Measurements from ENCODE around the gene GRHPR. TPM values are rescaled to one million over a fixed set of nuclear protein-coding genes. Genes with fewer than 3 reads are reported as not detected.

GRHPR gene
- total and polyA plus RNA-seq, 2 of the 4 experiments (the other 2 are of a cell fraction), result 182 to 191 TPM

GRCh38 chr9:37480759-37481158 is 58.3 kb downstream of the GRHPR start:
- no peak for ATAC-seq (ENCODE audit: low read depth)
- H3K9me3 ChIP-seq (ENCODE audit: control insufficient read depth, insufficient read depth, low read length), result no peaks in the 10 kb centered on the region
- TF ChIP-seq RFX5 (IDR thresholded peaks at IDR 0.05; ENCODE audit: low read depth, low read length), result no peak
- no peak for TF ChIP-seq RCOR1 (IDR thresholded peaks at IDR 0.05; ENCODE audit: insufficient replicate concordance, low read length)
- TF ChIP-seq MAZ (IDR thresholded peaks at IDR 0.05; ENCODE audit: borderline replicate concordance, low read depth, low read length), result no peak
- TF ChIP-seq RAD21 (IDR thresholded peaks at IDR 0.05; ENCODE audit: low read length), result no peak
- TF ChIP-seq CHD1 (IDR thresholded peaks at IDR 0.05; ENCODE audit: low read depth, low read length), result no peak
- TF ChIP-seq CTCF (conservative IDR thresholded peaks at IDR 0.05; ENCODE audit: low read depth, low read length), result no peak
- no peak for TF ChIP-seq BHLHE40 (IDR thresholded peaks at IDR 0.05; ENCODE audit: low read depth, low read length)
- TF ChIP-seq, protein P1, sequence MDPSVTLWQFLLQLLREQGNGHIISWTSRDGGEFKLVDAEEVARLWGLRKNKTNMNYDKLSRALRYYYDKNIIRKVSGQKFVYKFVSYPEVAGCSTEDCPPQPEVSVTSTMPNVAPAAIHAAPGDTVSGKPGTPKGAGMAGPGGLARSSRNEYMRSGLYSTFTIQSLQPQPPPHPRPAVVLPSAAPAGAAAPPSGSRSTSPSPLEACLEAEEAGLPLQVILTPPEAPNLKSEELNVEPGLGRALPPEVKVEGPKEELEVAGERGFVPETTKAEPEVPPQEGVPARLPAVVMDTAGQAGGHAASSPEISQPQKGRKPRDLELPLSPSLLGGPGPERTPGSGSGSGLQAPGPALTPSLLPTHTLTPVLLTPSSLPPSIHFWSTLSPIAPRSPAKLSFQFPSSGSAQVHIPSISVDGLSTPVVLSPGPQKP (IDR thresholded peaks at IDR 0.05; ENCODE audit: borderline replicate concordance, low read depth, low read length), result no peak
- TF ChIP-seq POLR2A (IDR thresholded peaks at IDR 0.05; ENCODE audit: low read depth, low read length), result no peak
- no peak for TF ChIP-seq FOS (IDR thresholded peaks at IDR 0.05; ENCODE audit: low read depth, low read length)
- no peak for TF ChIP-seq SMC3 (IDR thresholded peaks at IDR 0.05; ENCODE audit: low read depth, low read length)
- no peak for TF ChIP-seq USF2 (IDR thresholded peaks at IDR 0.05; ENCODE audit: low read depth, low read length)
- no peak for TF ChIP-seq MXI1 (IDR thresholded peaks at IDR 0.05; ENCODE audit: borderline replicate concordance, low read depth, low read length)
- no peak for TF ChIP-seq MAFK (IDR thresholded peaks at IDR 0.05; ENCODE audit: low read depth, low read length)
- no peak for TF ChIP-seq NFE2L2 (IDR thresholded peaks at IDR 0.05; ENCODE audit: low read depth, low read length)
- TF ChIP-seq CEBPB (IDR thresholded peaks at IDR 0.05; ENCODE audit: low read depth, low read length), result no peak
- H3K4me2 ChIP-seq (ENCODE audit: low read depth, low read length), result no peak overlapping the region
- no peak overlapping the region for H2AFZ ChIP-seq (replicated peaks; ENCODE audit: low read length, poor library complexity)
- no peak overlapping the region for H3K27ac ChIP-seq (ENCODE audit: insufficient read depth, low read length)
- dilution Hi-C loops (cut with HindIII; ENCODE audit: low sequenced_read_pairs, unreplicated experiment), result no loop called here
- H3K79me1 ChIP-seq (ENCODE audit: low read depth in 1 of 2, low read length in 2 of 2), result no peaks in the 10 kb centered on the region
- no peak for DNase-seq
- H3K56ac ChIP-seq (ENCODE audit: extremely low read depth, insufficient read depth, low read length), result no peak overlapping the region
- H4K91ac ChIP-seq (ENCODE audit: insufficient read depth, low read depth, low read length), result no peak overlapping the region
- H3K4me3 ChIP-seq (ENCODE audit: insufficient read depth, low read depth, low read length), result no peak overlapping the region
- no peaks in the 10 kb centered on the region for H3K36me3 ChIP-seq (ENCODE audit: control insufficient read depth, insufficient read depth, low read length)
- no peaks in the 10 kb centered on the region for H3K9me1 ChIP-seq (ENCODE audit: insufficient read depth, low read length)
- H4K5ac ChIP-seq (ENCODE audit: low read depth, low read length), result no peak overlapping the region
- ChIA-PET POLR2A (ENCODE audit: unreplicated experiment) (no interaction called here), CTCF (interaction anchor here (0.6 kb wide), 3 partner anchors 332 to 1120 kb away, joined by 3 to 6 read pairs (median 3); no protein-coding TSS in a partner anchor)
- H3K4me1 ChIP-seq (ENCODE audit: control insufficient read depth, insufficient read depth, low read length), result no peaks in the 10 kb centered on the region
- no peak overlapping the region for H3K14ac ChIP-seq (replicated peaks; ENCODE audit: low read depth, low read length)
- H2AK9ac ChIP-seq (replicated peaks; ENCODE audit: low read depth, low read length, poor library complexity), result no peak overlapping the region
- peaks cover 10% of the 10 kb centered on the region for H3K27me3 ChIP-seq (ENCODE audit: control insufficient read depth, insufficient read depth, low read length)
- in situ Hi-C loops (cut with MboI; ENCODE audit: low sequenced_read_pairs), result loop anchor here (10.0 to 25.0 kb wide), 3 partner anchors 294 to 882 kb away; partner anchors contain the start of gene SHB
- H4K8ac ChIP-seq (ENCODE audit: low read depth in 2 of 2, low read length in 2 of 2), result no peak overlapping the region
- intact Hi-C loops (cut with micrococcal nuclease), result loop anchor here (5.0 to 10.0 kb wide), 3 partner anchors 422 to 924 kb away; partner anchors contain the start of gene SLC25A51
- no peak overlapping the region for H2BK5ac ChIP-seq (ENCODE audit: low read depth, low read length, poor library complexity, severe bottlenecking)
- H3K9ac ChIP-seq (ENCODE audit: low read depth, low read length), result no peak overlapping the region
- H2BK15ac ChIP-seq (ENCODE audit: low read depth, low read length), result no peak overlapping the region
- no peak overlapping the region for H3K23ac ChIP-seq (ENCODE audit: low read depth, low read length)
- no peak overlapping the region for H2BK20ac ChIP-seq (ENCODE audit: low read depth, low read length)
- H3K18ac ChIP-seq (ENCODE audit: low read depth, low read length), result no peak overlapping the region
- H2AK5ac ChIP-seq (ENCODE audit: low read depth, low read length), result no peak overlapping the region
- BruUV-seq (replicated peaks), result no TSS peak
- H4K20me1 ChIP-seq (ENCODE audit: insufficient read depth, low read length), result no peaks in the 10 kb centered on the region
- H3K4ac ChIP-seq (ENCODE audit: low read depth, low read length), result no peak overlapping the region
- H2BK120ac ChIP-seq (ENCODE audit: low read depth, low read length), result no peak overlapping the region
- no CpG with 5 or more reads among the region's 3 CpGs for WGBS, 2 experiments (ENCODE audit: extremely low coverage in 2 of 2, insufficient read length in 1 of 2)
